GF-D8 (cell line): Measurements from ENCODE around the gene PSMB9.
A peak's percentile ranks its signal among the peaks of the same experiment; 100 is the strongest.
"Not testable (repeated sequence)": the region's sequence is repeated elsewhere in the genome, so short reads cannot be mapped to it uniquely, and the experiment has no call there.

Source experiments
- DNase-seq: peaks from one replicate; lab custom pipeline; 2025; lab: John Stamatoyannopoulos, UW

The PSMB9 gene

DNA sequence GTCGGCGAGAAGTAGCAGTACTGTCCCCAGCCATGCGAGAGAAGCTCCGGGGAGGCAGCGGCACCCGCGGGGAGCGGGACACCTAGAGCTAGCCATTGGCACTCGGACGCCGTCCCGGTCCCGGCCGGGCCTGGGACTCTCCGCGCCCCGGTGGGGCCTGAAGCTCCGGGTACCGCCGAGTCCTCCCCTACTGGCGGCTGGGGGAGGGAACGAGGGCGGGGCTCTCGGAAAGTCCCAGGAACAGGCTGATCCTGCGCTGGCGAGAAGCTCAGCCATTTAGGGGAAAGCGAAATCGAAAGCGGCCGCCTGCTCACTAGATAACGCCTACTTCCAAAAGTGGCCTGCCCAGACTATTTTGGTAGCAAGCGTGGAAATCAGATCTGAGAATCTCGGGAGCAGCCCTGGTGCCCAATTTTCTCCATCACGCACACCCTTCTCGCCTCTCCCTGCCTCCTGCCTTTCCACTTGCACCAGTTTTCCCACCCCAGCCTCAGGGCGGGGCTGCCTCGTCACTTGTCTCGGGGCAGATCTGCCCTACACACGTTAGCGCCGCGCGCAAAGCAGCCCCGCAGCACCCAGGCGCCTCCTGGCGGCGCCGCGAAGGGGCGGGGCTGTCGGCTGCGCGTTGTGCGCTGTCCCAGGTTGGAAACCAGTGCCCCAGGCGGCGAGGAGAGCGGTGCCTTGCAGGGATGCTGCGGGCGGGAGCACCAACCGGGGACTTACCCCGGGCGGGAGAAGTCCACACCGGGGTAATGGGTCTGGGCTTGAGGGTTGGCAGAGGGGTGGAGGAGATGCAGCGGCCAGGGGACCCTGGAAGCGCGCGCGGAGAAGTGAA, at the start of gene PSMB9, which contains the start of gene TAP1:
TSS of gene PSMB9 (plus strand) at position 652 of the 835 bp plus-strand sequence. CDS start at position 690, 38 bp downstream.
TSS of gene TAP1 (minus strand) at position 164 of the 835 bp plus-strand sequence. CDS start at position 96, 68 bp downstream.
- peak; percentile 73 for DNase-seq

DNA sequence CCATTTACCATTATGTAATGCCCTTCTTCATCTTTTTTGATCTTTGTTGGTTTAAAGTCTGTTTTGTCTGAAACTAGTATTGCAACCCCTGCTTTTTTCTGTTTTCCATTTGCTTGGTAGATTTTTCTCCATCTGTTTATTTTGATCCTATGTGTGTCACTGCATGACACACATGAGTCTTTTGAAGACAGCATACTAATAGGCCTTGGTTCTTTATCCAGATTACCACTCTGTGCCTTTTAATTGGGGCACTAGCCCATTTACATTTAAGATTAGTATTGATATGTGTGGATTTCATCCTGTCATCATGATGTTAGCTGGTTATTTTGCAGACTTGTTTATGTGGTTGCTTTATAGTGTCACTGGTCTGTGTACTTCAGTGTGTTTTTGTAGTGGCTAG, 48.6 kb upstream of the PSMB9 start:
- DNase-seq: not testable (repeated sequence)

DNA sequence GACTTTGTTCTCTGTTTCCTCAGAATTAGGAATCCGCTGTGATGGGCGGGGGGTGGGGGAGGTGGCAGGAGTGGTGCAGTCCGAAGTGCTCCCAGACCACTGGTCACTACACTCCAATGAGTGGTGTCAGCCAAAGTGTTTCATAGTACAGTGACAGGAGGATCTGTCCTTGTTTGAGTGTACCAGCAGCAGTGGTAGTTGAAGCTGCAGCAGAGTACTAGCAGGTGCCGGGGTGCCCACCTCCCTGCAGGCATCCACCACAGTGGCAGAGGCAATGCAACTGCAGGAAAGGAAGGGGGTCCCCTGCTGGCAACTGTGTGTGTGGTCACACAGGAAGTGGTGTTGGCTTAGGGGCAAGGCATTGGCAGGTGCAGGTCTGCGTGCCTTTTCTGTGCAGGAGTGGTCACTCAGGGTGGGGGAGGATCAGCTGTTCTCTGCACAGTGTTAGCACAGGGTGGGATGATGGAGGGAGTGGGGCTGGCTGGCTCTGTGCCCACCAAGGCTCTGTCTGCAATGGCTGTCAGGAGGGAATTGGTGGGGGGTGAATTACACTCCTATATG, 46.9 kb upstream of the PSMB9 start:
- DNase-seq: no peak

DNA sequence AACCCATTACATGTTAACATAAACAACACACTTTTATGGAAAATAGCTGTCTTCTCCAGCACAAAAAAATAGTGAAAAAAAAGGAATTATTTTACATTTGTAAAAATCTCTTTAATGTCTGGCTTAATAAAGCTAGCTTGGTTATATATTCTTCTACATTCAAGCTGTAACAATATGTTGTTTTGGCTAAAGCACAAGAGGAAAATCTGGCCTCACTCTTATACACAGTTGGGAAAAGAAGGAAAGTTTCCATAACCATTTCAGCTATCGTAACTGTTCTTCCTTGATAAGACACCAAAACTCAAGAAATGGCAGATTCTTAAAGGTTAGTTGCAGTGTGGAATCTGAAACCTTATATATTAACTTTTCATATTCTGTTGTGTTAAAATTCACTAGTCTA, 44.8 kb upstream of the PSMB9 start:
- no peak for DNase-seq

DNA sequence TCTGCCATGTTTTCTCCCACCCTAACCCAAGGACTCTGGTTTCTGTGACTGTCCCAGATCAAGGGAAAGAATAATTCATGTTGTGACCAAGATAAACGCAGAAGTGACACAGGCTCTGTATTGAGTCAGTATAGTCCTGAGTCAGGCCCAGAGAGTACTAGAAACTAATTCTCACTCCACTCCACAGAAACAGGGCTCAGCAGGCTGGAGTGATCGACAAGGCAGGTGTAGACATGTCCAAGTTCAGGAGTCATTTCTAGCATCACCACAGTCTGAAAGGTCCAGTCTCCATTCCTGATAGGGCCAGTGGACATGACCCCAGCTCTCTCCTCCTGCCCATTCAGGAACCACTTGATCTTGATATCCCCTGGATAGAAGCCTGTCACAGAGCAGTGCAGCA, 39.8 kb upstream of the PSMB9 start:
- no peak for DNase-seq

DNA sequence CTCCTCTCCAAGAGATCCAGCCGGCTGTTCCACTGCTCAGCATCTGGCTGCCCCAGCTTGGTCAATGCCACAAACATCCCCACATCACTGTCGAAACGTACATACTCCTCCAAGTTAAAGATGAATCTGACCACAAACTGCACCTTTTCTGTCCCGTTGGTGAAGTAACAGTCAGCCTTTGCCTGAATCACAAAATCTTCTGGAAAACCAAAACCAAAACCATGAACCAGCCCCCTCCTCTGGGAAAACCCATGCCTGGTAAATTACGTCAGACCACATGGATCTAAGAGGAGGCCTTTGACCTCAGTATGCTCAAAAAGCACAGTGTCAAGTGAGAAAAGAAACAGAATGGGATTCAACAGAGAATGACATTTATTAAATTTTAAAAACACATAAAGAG, 38.9 kb upstream of the PSMB9 start:
- no peak for DNase-seq

DNA sequence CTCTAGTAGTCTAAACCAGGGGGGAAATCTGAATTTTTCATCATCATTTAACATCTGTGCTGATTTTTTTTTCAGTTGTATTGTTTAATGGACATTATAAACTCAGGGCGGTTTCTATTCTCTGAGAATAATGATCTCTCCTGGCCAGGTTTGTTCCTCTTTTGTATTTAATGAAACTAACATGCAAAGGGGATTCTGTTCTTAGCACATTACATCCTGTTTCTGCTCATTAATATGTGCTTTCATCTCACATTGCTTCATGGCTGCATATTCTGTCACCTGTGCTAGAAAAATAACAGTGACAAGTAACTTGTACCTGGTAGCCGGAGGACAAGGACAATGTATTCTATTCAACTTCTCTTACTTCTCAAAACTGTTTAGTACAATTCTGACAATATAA, 38.0 kb upstream of the PSMB9 start:
- no peak for DNase-seq

DNA sequence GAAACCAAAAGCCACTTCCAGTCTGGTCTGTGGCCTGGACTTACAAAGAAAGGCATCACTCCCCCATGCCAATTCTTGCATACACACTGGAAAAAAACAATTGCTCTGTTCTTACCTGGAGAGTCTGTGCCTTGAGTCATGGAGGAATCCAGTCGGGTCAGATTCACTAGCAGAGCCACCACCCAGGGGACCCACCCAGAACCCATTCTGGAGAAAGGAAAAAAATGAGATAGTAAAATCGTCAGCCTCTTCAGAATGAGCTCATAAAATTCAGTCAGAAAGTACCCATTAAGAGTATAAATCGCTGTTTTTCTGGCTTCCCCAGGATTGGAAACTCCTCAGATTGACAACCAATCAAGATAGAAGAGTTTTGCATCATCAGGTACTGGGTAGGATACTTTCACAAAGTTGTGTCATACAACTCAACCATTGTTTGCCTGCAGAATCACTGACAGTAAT, 37.2 kb upstream of the PSMB9 start, which contains the start of gene HLA-DOB:
TSS of gene HLA-DOB (minus strand) at position 257 of the 459 bp plus-strand sequence. CDS start at position 206, 51 bp downstream.
- no peak for DNase-seq

DNA sequence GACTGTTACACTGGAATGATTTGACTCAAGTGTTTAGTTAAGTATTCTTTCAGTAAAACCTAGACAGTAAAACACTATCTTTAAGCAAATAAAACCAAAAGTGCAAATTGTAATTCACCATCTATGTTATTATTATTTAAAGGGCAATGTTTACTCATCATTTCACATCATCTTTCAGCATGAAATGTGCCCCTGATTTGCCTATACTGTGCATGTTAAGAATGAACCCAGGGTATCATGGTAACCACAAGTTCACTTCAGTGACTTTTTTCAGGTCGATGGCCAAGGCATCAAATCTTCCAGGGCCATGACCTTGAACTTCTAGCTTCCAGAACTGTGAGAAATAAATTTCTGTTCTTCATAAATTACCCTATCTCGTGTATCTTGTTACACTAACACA, 35.1 kb upstream of the PSMB9 start:
- DNase-seq: no peak

DNA sequence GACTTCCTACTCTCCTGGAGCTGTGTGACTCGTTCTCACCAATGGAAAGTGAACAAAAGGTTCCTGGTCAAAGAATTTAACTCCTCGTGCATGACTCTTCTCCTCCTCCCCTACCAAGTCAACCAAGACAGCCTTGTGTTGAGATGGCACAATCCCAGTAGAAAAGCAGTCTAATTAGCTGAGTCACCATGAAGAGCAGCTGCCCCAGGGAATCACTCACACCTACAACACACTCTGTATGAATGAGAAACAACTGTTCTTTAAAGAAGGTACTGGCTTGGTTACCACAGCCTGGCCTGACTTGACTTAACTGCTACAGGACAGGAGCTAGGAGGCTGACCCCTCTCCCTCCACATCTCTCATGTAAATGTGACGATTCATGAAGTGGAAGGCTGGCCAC, 34.3 kb upstream of the PSMB9 start:
- DNase-seq: no peak

DNA sequence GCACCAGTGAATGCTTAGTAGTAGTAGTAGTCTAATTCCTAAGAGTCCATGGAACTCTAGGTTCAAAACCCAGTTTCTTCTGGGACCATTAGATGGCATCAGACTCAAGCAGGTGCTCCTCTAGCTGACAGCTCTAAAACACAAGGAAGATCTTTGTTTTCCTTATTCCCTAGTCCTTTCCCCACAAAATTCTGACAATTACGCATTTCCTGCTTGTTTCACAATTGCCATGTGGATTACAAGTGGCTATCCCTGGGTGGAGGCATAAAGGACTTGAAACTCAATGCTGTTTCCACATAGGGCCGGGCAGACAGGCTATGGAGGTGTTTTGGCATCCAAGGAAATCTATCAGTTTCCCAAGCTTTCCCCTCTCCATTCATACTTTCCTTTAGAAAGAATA, 28.0 kb upstream of the PSMB9 start:
- no peak for DNase-seq

DNA sequence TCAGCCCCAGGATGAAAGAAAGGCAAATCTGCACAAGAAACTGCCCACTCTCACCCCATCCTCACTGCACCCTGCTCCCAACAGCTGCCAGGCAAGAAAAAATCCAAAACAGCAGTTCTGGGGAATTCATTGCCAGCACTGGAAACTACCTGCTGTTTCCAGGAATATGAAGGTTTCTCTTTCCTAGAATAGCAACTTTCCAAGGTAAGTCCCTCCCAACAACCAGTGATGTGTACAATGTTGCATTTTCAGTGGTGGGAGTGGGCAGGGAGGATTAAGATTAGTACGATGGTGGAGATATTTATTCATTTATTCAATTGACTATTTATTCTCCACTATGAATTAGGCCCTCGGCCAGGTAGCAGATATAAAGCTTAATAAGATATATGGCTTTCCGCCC, 27.0 kb upstream of the PSMB9 start:
- no peak for DNase-seq

DNA sequence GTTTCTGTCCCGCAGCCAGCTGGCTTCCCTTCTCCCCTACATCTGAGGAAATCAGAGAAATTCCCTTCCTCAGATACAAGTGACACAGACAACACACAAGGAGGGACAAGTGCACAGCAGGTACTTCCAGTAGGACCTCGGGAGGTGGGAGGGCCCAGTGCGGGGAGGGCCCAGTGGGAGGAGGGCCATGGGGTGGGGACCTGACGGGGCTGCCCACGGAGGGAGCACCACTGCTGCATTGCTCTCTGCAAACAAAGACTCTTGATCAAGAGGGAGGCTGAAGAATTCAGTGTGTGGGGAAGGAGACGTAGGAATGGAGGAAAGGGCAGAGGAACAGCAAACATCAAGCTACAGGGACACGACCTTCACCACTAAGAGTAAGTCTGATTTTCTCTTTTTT, 24.5 kb upstream of the PSMB9 start:
- no peak for DNase-seq

DNA sequence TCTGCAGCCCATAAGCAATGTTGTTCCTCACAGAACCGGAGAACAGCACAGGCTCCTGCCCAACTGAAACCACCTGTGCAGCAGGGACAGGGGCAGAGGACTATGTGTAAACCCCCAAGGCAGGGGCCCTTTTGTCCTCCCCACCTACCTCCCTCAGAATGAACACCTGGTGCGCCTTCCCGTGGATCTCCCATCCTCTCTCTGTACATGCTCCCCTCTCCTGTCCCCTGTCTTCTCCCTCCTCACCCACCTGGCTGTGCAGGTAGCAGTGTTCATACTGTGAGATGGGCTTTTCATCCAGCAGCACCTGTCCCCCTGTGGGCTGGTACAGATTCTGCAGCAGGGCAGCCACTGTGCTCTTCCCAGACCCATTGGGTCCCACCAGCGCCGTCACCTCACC, 24.0 kb upstream of the PSMB9 start:
- no peak for DNase-seq

DNA sequence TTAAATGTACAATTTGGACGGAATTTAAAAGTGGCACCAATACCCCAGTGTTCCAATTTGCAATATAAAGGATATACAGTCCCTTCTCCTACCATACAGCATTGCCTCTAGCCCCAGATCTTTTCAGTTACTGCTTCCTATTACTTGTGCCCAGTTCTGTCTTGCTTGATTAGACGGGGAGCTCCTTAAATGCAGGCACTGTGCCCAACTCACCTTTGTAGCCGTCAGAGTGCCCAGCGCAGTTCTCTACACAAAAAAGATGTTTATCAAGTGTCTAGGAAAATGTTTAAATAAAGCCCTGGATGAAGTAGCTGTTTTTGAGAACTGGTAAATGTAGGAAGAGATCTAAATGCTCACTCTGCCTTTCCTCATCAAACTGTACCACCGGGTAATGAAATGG, 23.1 kb upstream of the PSMB9 start:
- DNase-seq: no peak

DNA sequence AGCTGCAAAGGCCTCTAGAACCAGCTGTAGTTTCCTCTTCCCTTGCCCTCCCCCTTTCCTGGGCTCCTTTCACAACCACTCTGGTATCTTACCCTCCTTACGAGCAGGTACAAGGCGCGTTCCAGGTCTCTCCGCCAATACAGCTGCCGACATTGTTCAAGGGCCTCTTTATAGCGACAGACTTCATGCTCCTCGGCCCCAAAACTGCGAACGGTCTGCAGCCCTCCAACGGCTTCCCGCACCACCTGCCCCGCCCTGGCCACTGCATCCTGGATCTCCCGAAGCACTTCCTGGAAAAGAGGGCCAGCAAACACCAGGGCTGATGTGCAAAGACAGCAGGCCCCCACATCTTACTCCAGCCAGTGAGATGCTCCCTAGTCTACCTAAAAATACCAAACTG, 21.5 kb upstream of the PSMB9 start:
- no peak for DNase-seq

DNA sequence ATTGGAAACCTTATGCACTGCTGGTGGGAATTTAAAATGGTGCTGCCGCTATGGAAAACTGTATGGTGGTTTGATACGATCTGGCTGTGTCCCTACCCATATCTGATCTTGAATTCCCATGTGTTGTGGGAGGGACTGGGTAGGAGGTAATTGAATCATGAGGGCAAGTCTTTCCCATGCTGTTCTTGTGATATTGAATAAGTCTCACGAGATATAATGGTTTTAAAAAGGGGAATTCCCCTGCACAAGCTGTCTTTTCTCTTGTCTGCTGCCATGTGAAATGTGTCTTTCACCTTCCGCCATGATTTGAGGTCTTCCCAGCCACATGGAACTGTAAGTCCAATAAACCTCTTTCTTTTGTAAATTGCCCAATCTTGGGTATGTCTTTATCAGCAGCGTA, 20.3 kb upstream of the PSMB9 start:
- DNase-seq: no peak

DNA sequence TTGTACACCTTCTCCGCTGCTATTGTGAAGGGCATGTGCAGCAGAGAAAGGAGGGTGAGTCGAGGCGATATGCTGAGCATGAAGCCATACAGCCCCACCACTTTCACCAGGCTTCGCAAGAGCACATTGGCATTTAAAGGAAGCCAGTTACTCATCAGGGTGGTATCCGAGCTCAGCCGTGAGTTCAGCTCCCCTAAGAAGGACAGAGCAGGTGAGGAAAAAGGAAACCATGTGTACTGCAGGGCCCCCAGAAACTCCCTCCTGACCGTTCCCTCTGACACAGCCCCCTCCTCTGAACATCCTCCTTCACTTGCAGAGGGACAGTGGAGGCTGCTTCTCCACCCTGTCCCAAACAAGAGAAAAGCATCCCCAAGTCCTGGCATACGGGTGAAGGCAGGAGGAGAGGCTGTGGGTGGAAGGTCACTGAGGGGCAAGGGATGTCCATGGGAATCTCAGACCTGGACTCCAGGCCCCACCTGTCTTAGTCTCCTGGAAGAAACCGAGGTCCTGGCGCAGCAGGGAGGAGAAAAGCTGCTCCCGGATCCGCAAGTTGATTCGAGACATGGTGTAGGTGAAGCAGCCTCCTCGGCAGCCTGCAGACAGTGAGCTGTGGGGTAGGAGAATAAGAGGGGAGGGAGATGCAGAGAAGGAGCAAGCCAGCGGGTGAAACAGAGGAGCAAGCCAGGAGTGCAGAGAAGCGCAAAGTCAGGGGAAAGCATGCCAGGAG, 18.7 kb upstream of the PSMB9 start:
- no peak for DNase-seq

DNA sequence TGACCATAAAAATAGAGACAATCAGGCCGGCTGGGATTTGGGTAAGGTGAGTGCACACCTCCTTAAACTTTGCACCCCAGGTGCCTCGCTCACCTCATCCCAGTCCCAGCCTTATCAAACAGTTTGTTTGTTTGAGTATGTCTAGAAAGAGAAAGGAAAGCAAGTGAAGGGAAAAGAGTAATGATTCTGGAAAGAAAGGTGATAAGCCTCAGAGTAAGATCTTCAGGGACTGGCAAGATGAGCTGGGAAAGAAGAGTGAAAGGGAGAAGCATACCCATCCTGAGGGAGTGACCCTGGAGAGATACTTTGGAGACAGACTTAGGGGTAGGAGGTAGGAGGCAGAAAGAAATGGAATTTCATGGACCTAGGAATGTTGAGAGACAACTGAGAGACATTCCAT, 17.1 kb upstream of the PSMB9 start:
- DNase-seq: no peak

DNA sequence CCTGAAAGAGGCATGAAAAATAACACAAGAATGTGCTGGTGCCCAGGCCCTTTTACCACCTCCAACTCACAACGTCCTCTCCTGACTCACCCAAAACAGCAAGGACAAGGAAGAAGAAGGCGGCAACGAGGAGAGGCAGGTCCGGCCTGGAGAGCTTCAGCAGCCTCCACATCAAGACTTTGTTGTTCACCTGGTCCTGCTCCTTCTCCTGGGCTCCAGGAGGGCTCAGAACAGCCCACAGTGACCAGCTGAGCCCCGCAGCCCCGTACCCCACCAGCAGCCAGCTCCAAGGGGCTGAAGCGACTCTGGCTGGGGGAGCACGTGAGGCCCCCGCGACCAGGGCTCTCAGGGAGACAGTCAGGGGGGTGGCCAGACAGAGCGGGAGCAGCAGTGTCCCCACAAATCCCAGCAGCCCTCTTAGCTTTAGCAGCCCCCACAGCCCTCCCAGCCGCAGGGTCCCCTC, 16.3 kb upstream of the PSMB9 start:
- no peak for DNase-seq

DNA sequence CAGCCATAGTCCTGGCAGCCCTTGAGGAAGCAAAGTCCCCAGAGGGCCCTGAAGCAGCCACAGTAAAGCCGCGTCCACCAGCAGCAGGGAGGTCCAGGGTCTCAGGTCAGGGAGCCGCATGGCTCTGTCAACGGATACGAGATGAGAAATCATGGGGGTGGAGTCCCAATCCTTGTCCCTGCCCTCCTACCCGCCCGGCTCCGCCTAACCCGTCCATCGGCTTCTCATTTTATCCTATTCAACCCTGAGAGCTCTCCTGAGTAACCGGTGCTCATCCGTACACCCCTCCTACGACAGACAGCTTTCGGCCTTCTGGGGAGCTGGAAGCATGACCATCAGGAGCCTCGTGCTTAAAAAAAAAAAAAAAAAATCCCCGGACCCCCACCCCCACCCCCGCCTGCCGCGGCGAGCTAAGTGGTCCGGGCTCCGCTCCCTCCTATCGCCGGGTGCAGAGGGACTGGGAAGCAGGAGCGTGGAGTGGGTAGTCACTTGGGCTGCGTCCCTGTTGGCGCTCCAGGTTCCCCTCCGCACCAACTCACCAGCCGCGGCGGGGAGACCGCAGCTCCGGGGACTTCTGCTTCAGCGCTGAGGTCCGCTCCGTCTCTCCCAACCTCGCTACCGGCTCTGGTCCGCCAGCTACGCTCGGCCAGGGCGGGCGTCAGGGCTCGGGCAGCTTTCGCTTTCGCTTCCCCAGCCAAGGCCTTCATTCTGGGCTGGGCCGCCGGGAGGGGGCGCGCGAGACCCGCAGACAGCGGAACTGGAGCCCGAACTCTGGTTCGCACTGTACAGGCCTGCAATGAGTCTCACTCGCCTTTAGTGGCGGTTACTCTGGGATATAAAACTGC, 15.7 kb upstream of the PSMB9 start, which contains the start of gene TAP2:
TSS of gene TAP2 (minus strand) at position 626 of the 845 bp plus-strand sequence. CDS start at position 120, 506 bp downstream.
- peak; percentile 74 for DNase-seq

DNA sequence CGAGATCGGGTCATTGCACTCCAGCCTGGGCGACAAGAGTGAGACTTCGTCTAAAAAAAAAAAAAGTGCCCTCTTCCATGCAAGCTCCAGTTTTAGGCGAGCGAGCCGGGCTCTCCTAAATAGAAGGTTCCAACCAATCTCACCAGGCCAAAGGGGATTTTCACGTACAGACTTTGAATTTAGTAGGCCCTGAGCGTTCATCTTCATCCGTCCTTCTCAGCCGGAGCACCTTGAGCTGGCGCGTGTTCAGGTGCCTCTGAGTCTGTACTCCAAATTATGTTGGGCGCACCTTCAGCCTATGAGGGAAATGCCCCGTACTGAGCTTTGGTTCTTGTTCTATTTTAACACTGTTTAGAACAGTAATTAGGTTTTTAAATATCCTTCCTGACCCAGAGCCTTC, 14.6 kb upstream of the PSMB9 start:
- no peak for DNase-seq
